Stimulated activated effector memory CD8-positive, alpha-beta T cell treated with anti-CD3 and anti-CD28 coated beads, Interleukin-12 subunit alpha, Interleukin-12 subunit beta, amount 100 ng/mL, for 72 hours (primary cell): Measurements from ENCODE around the gene ODF4.
"Not testable (repeated sequence)": the region's sequence is repeated elsewhere in the genome, so short reads cannot be mapped to it uniquely, and the experiment has no call there.

Experiments
- ATAC-seq: fragments of 150-1000 bp; cut with Tn5 transposase; 2 replicates; pipeline ENCODE4 v1.10.0; 2021
- DNase-seq, 2 donors: peaks; one replicate each; pipeline ENCODE4 v3.0.0; 2021 to 2022; ENCODE audit warnings: low spot score in 2 of 2
- H3K27ac Mint-ChIP-seq: one replicate; pipeline ENCODE4 v1.8.0; 2022; ENCODE audit warnings: mild to moderate bottlenecking, mixed read lengths
- H3K36me3 Mint-ChIP-seq: one replicate; pipeline ENCODE4 v1.8.0; 2022; ENCODE audit warnings: mild to moderate bottlenecking, mixed read lengths
- H3K4me1 Mint-ChIP-seq: one replicate; pipeline ENCODE4 v1.8.0; 2022; ENCODE audit warnings: mixed read lengths
- H3K4me3 Mint-ChIP-seq: one replicate; pipeline ENCODE4 v1.8.0; 2022; ENCODE audit warnings: mild to moderate bottlenecking, mixed read lengths
- H3K9me3 Mint-ChIP-seq: one replicate; pipeline ENCODE4 v1.8.0; 2022; ENCODE audit warnings: mixed read lengths

The ODF4 gene

DNA sequence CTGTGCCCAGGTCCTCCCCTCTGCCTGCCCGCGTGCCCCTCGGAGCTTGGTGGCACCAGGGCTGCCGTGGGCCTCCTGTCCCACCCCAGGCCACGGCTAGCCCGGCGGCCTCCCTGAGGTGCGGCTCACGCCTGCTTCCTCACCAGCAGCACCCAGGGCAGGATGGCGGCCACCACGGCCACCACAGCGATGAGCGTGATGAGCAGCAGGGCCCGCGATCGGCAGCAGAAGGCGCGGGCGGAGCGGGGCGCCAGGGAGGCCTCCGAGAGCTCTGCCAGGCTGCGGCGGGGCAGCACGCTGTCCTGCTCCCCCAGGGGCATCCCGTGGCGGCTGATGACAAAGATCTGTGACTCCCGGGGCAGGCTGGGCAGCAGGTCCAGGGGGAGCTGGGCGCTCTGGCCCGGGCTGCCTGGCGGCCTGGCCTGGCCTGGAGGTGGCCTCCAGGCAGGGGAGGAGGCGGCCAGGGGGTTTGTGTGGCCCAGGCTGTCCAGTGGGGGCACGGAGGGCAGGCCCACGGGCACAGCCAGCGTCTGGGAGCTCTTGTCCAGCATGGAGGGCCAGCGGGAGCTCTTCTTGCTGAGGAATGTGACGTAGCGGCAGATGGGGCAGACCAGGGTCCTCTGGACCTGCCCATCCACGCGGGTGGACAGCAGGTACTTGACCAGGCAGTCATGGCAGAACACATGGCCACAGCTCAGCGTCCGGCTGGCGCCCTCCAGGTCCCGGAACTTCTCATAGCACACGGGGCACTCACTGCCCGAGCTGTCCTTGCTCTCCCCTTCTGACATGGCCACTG is 53.2 kb downstream of the ODF4 start:
- Mint-ChIP-seq H3K27ac (peak overlapping the region; percentile 86), H3K4me1 (peaks cover 28% of the 10 kb centered on the region), H3K9me3 (no peaks in the 10 kb centered on the region), H3K36me3 (no peaks in the 10 kb centered on the region), H3K4me3 (no peak overlapping the region)
- no peak for ATAC-seq
- no peak for DNase-seq

DNA sequence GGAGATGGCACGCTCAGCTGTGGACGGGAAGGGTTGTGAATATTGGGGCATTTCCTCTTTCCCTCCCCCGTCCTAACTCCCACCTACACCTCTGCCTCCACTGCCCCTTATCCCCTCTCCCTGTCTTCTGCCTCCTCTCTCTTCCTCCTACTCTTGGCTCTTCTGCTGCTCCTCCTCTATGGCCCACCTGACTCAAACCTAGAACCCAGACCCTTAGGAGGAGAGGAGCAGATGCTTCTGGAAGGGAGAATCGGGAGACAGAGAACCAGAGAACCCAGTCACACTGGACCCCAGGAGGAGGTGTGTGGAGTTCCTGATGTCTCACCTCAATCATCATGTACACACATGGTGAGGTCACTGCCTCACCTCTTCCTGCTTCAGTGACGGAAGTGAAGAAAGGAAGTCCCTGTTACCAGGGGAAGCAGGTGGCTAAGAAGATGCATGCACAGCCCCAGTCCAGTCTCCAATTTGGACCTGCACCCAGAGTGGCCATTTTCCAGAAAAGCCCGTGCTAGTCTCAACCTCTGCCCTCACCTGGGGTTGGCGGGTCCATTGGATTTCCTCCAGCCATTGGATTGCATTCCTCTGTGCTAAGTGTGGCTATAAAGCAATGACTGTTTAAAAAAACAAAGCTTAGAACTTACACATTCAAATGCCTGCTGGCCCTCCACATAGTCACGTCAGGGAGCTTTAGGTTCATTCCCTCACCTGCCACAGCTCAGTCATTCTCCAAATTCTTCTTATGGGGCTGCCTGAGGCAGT is 54.0 kb downstream of the ODF4 start:
- Mint-ChIP-seq H3K4me3 (peak overlapping the region; percentile 5), H3K36me3 (no peaks in the 10 kb centered on the region), H3K4me1 (peaks cover 20% of the 10 kb centered on the region), H3K9me3 (no peaks in the 10 kb centered on the region), H3K27ac (peak overlapping the region; percentile 86)
- peak; percentile 94 for ATAC-seq
- no peak for DNase-seq

DNA sequence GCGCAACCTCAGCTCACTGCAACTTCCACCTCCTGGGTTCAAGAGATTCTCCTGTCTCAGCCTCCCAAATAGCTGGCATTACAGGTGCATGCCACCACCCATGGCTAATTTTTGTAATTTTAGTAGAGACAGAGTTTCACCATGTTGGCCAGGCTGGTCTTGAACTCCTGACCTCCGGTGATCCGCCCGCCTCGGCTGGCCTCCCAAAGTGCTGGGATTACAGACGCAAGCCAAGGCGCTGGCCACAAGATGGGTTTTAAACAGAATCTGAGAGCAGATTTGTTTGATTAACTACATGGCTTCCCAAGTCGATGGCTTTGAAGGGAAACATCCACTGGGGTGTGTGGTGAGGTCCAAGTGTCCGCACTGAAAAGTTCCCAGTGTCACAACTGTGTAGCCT is 54.9 kb downstream of the ODF4 start:
- DNase-seq, ATAC-seq: not testable (repeated sequence)
- H3K27ac Mint-ChIP-seq = peak overlapping the region; percentile 86

More for the DNA sequence above, 54.9 kb downstream of the ODF4 start:
- H3K36me3 Mint-ChIP-seq, H3K9me3 Mint-ChIP-seq, H3K4me3 Mint-ChIP-seq: not testable (repeated sequence)
- peaks cover 13% of the 10 kb centered on the region for H3K4me1 Mint-ChIP-seq
